GM13976 (cell line): ENCODE data around the gene PDGFD.

Source experiments
- DNase-seq: peaks from one replicate; pipeline ENCODE4 v3.0.0; 2012; ENCODE audit warnings: low spot score
- in situ Hi-C: fragments of 300-500 bp; cut with MboI; formaldehyde crosslinking; loops from one replicate; pipeline ENCODE4 v1.12.0; 2022; ENCODE audit warnings: low sequenced_read_pairs, mixed read lengths, inconsistent platforms; ENCODE audit not compliant: unreplicated experiment
- TF ChIP-seq, protein P1 (sequence below): IDR thresholded peaks from 2 replicates; pipeline ENCODE4 v1.5.1; 2012; ENCODE audit warnings: borderline replicate concordance, mild to moderate bottlenecking; ENCODE audit not compliant: insufficient read depth; ENCODE audit errors: extremely low read depth, missing control alignments, control extremely low read depth

Gene PDGFD

DNA sequence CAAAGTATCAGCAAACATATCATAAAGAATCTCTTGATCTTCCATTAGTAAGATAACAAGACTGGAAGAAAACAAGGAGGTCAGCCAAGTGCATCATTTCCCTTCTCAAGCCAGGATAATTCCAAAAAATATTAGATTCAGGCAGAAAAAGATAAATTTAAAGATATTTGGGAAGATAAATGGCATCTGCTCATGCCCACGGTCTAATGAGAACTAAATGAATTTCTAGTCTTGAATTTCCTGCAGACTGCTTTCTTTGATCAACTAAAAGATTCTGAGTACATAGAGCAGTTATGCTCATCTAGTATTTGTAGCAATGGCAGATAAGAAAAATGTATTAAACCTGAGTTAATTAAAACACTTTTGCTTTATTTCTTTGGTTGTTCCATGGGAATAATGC lies 96.4 kb downstream of the PDGFD start:
- in situ Hi-C loops, result no loop called here
- DNase-seq, result no peak
- TF ChIP-seq, protein P1, sequence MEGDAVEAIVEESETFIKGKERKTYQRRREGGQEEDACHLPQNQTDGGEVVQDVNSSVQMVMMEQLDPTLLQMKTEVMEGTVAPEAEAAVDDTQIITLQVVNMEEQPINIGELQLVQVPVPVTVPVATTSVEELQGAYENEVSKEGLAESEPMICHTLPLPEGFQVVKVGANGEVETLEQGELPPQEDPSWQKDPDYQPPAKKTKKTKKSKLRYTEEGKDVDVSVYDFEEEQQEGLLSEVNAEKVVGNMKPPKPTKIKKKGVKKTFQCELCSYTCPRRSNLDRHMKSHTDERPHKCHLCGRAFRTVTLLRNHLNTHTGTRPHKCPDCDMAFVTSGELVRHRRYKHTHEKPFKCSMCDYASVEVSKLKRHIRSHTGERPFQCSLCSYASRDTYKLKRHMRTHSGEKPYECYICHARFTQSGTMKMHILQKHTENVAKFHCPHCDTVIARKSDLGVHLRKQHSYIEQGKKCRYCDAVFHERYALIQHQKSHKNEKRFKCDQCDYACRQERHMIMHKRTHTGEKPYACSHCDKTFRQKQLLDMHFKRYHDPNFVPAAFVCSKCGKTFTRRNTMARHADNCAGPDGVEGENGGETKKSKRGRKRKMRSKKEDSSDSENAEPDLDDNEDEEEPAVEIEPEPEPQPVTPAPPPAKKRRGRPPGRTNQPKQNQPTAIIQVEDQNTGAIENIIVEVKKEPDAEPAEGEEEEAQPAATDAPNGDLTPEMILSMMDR, result no peak

DNA sequence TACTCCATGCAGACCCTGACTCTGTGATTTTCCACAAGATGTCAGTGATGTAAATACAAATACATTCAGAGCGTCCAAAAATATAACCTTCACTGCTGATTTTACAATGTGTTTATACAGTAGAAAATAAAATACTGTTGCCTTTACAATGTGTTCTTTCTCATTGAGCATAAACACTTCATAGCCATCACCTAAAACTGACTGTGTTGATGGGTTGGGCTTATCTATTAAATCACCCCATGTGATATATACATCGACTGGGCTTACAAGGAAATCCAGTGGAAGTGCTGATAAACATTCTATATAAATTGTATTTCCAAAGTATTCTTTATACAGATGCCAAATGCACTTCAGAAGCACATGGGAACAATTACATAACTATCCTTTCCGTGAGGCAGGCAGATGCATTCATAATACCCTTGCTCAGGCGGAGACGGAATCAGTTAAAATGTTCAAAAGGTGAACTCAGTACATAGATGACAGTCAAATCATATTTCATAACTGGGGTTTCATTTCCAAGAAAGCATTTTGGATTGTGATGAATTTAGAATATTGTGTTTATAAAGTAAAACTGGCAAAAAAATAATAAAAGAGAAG lies 99.8 kb downstream of the PDGFD start:
- DNase-seq, result no peak
- in situ Hi-C loops, result no loop called here
- TF ChIP-seq, protein P1, result no peak

DNA sequence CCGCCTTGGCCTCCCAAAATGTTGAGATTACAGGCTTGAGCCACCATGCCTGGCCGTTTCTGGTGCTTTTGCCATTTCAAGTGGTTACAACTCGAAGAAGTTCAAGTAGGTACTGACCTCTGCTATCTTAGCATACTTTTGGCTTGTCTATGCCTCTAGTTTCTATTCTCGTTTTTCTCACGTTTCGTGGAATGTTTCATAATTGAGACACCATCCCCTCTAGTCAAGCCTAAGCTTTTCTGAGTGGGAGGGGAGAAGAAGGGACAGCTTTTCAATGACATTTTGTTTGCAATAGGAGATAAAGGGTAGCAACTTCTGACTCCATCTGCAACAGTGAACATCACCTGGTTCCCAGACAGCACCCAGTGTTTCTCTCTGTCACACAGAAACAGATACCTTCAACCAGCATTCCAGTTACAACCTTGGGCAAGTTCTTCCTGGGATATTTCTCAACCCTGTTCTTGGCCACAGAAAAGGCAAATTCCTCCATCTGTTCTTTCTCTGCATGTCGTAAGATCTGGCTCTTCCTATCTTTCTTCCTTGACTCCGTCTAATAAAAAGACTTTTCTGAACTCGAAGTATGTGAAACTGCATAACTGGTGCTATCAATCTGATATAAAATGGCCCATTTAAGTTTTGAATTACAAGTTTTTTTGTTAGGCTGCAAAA lies 102.0 kb downstream of the PDGFD start:
- TF ChIP-seq, protein P1, result no peak
- no peak for DNase-seq

DNA sequence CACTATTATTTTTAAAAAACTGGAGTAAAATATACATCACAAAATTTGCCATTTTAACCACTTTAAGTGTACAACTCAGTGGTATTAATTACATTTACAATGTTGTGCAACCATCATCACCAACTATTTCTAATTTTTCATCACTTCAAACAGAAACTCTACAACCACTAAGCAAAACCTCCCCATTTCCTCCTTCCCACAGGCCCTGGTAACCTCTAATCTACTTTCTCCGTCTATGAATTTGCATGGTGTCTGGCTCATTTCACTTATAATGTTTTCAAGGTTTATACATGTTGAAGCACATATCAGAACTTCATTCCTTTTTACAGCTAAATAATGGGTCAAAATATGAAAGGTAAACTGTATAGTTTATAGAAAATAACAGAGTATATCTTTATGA lies 103.1 kb downstream of the PDGFD start:
- TF ChIP-seq, protein P1, result no peak
- no peak for DNase-seq
- in situ Hi-C loops, result no loop called here

More for the DNA sequence above, 102.0 kb downstream of the PDGFD start:
- in situ Hi-C loops, result no loop called here

DNA sequence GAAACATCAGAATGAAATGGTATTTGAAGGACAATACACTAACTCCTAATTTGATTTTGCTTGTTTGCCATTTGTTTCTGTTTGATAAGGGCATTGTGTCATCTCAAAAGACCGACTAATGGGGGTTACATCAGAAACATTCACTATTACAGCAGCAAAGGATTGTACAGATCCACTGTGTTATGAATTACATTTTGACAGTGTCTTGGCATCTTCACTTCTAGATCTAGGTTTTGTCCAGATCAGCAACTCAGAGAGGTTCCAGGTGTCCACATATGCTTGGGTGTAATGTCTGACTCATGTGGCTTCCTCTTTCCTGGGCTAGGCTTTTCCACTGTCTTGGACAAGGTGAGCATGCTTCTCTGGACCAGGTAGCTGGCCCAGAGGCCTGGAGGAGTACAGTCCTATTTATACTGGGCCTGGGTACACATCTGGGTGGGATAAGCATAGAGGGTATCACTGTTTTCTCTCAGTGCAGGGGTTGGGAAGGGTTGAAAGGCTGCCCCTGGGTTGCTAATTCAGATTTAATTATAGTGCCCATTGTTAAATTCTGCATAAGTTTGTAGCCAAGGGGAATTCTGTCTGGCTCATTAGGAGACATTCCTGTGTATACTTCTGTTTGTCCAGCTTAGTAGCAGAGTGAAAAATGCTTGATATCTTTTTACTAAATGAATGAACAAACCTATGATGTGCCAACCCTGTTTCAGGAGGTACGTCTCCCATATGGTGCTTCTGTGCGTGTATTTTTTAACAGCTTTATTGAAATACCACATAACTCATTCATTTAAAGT lies 103.7 kb downstream of the PDGFD start:
- DNase-seq, result no peak
- TF ChIP-seq, protein P1, result no peak
- in situ Hi-C loops, result no loop called here

DNA sequence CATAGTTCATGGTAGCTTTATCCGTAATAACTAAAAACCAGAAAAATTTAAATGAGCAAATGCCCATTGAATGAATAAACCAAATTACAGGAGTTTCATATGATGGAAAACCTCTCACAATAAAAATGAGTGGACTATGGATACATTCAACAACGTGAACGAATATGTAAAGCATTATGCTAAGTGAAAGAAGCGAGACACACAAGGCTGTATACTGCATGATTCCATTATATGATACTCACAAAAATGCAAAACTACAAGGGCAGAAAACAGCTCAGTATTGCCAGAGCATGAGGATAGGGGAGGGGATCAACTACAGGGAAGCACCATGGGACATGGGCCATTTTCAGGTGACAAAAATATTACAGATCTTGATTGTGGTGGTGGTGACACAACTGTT lies 105.3 kb downstream of the PDGFD start:
- TF ChIP-seq, protein P1, result no peak
- in situ Hi-C loops, result no loop called here

More for the DNA sequence above, 105.3 kb downstream of the PDGFD start:
- no peak for DNase-seq
